SK-N-SH (cell line): Measurements from ENCODE around the gene OCLN. TPM values are rescaled to one million over a fixed set of nuclear protein-coding genes. Genes with fewer than 3 reads are reported as not detected.
"Not testable (repeated sequence)": the region's sequence is repeated elsewhere in the genome, so short reads cannot be mapped to it uniquely, and the experiment has no call there.

Experiments used
- CTCF ChIA-PET: fragments of 300-600, 350-600 bp; formaldehyde crosslinking; extraction: SDS; loops from one replicate; lab custom pipeline; 2021; lab: Yijun Ruan, JAX
- POLR2A ChIA-PET: fragments of 350-600 bp; sonication (Branson Sonifier 250); formaldehyde crosslinking; extraction: SDS; loops from one replicate; lab custom pipeline; 2020; ENCODE audit warnings: antibody characterized with exemption, inconsistent platforms; lab: Yijun Ruan, JAX
- DNase-seq: peaks from one replicate; pipeline ENCODE4 v3.0.0; 2012
- H2AFZ ChIP-seq: fragments of 200-600 bp; sonication (generic); 2 replicates; pipeline ENCODE4 v1.8.1; 2016; ENCODE audit warnings: antibody characterized with exemption, mild to moderate bottlenecking, low read depth
- H3F3A ChIP-seq: fragments of 200-600 bp; sonication (generic); replicated peaks from 2 replicates; pipeline ENCODE3; 2016; ENCODE audit warnings: antibody characterized with exemption, mild to moderate bottlenecking; ENCODE audit not compliant: insufficient read depth
- H3K27ac ChIP-seq, 2 experiments: fragments of 200-500 bp in 1 of 2; fragments of 200-600 bp in 1 of 2; sonication (Bioruptor generic) in 1 of 2; sonication (generic), shearing (Covaris generic) in 1 of 2; 2 replicates each; pipeline versions ENCODE4 v1.5.1 to v1.6.1; 2014 to 2016; ENCODE audit warnings: low read depth in 2 of 2, inconsistent platforms in 1 of 2, low read length in 1 of 2, mild to moderate bottlenecking in 1 of 2, mixed read lengths in 1 of 2
- H3K27me3 ChIP-seq: fragments of 200-600 bp; sonication (generic), shearing (Covaris generic); 2 replicates; pipeline ENCODE4 v1.6.1; 2016; ENCODE audit warnings: mixed run types; ENCODE audit not compliant: insufficient read depth
- H3K36me3 ChIP-seq, 2 experiments: fragments of 200-500 bp in 1 of 2; fragments of 200-600 bp in 1 of 2; sonication (Bioruptor generic) in 1 of 2; sonication (generic) in 1 of 2; replicated peaks in 1 of 2; 2 replicates each; pipeline versions ENCODE3 to v1.5.1; 2014 to 2016; ENCODE audit warnings: low read length in 1 of 2, mild to moderate bottlenecking in 1 of 2; ENCODE audit not compliant: insufficient read depth in 2 of 2, control insufficient read depth in 1 of 2
- H3K4me1 ChIP-seq, 2 experiments: fragments of 200-500 bp in 1 of 2; fragments of 200-600 bp in 1 of 2; sonication (Bioruptor generic) in 1 of 2; sonication (generic), shearing (Covaris generic) in 1 of 2; 2 replicates each; pipeline versions ENCODE4 v1.5.1 to v1.6.1; 2014 to 2016; ENCODE audit warnings: low read depth in 1 of 2, low read length in 1 of 2, mixed run types in 1 of 2; ENCODE audit not compliant: insufficient read depth in 2 of 2, control insufficient read depth in 1 of 2
- H3K4me2 ChIP-seq: fragments of 200-600 bp; sonication (generic), shearing (Covaris generic); 2 replicates; pipeline ENCODE4 v1.6.1; 2017; ENCODE audit warnings: mixed run types
- H3K4me3 ChIP-seq, 2 experiments: fragments of 200-500 bp in 1 of 2; fragments of 200-600 bp in 1 of 2; sonication (Bioruptor generic) in 1 of 2; sonication (generic), shearing (Covaris generic) in 1 of 2; 2 replicates each; pipeline versions ENCODE4 v1.5.1 to v1.8.1; 2014 to 2016; ENCODE audit warnings: low read depth in 2 of 2, inconsistent platforms in 1 of 2, low read length in 1 of 2, mild to moderate bottlenecking in 1 of 2, mixed read lengths in 1 of 2, moderate library complexity in 1 of 2
- H3K79me2 ChIP-seq: fragments of 200-600 bp; sonication (generic); 2 replicates; pipeline ENCODE4 v1.8.1; 2017; ENCODE audit warnings: mild to moderate bottlenecking; ENCODE audit not compliant: insufficient read depth
- H3K9ac ChIP-seq: fragments of 200-600 bp; sonication (generic); 2 replicates; pipeline ENCODE4 v1.6.1; 2017; ENCODE audit warnings: mixed run types
- H3K9me2 ChIP-seq: fragments of 200-600 bp; sonication (generic); 2 replicates; pipeline ENCODE4 v1.6.1; 2017; ENCODE audit warnings: mixed run types
- H3K9me3 ChIP-seq: fragments of 200-600 bp; sonication (generic); 2 replicates; pipeline ENCODE4 v1.6.1; 2017; ENCODE audit warnings: mixed run types, mild to moderate bottlenecking, moderate library complexity
- H4K20me1 ChIP-seq: fragments of 200-600 bp; sonication (generic); 2 replicates; pipeline ENCODE4 v1.6.1; 2017; ENCODE audit warnings: mild to moderate bottlenecking, mixed run types; ENCODE audit not compliant: insufficient read depth
- EP300 ChIP-seq, 2 experiments: IDR thresholded peaks; 2 replicates each; pipeline versions ENCODE4 v1.4.0 to v1.6.1; 2012; ENCODE audit warnings: borderline replicate concordance in 1 of 2, low read depth in 1 of 2, low read length in 1 of 2
- EZH2phosphoT487 ChIP-seq: fragments of 200-600 bp; sonication (generic); IDR thresholded peaks from 2 replicates; pipeline ENCODE4 v1.6.1; 2017; ENCODE audit warnings: low read depth, mixed run types, mild to moderate bottlenecking, antibody characterized with exemption, moderate library complexity, borderline replicate concordance
- GATA2 ChIP-seq: sonication (generic); formaldehyde crosslinking; IDR thresholded peaks from 2 replicates; pipeline ENCODE4 v1.5.0; 2020; ENCODE audit warnings: mild to moderate bottlenecking, missing genetic modification reagents
- MEF2A ChIP-seq: IDR thresholded peaks from 2 replicates; pipeline ENCODE4 v1.4.0; 2012; ENCODE audit warnings: low read depth, borderline replicate concordance
- MXI1 ChIP-seq: IDR thresholded peaks from 2 replicates; pipeline ENCODE4 v1.6.1; 2012; ENCODE audit warnings: mild to moderate bottlenecking, low read depth, low read length, improper control_type of control experiment
- NFIC ChIP-seq: IDR thresholded peaks from 2 replicates; pipeline ENCODE4 v1.4.0; 2012; ENCODE audit warnings: borderline replicate concordance
- NRF1 ChIP-seq: IDR thresholded peaks from 2 replicates; pipeline ENCODE4 v1.6.1; 2012; ENCODE audit warnings: low read depth, mild to moderate bottlenecking, low read length
- RCOR1 ChIP-seq: fragments of 150-350 bp; IDR thresholded peaks from 2 replicates; pipeline ENCODE4 v1.6.1; 2017; ENCODE audit warnings: antibody characterized with exemption, low read length
- USF1 ChIP-seq: IDR thresholded peaks from 2 replicates; pipeline ENCODE4 v1.4.0; 2012; ENCODE audit warnings: low read depth, borderline replicate concordance
- WGBS: methylation state at CpG from one replicate; pipeline ENCODE4 v1.1.6; 2017; ENCODE audit warnings: low lambda C conversion rate; 5-methylcytosine and 5-hydroxymethylcytosine counted together
- polyA plus RNA-seq, 3 experiments: library from polyadenylated mRNA; depleted of rRNA; stranded (reverse); fragments of >200 nt; gene quantifications; 2 replicates each; pipeline ENCODE4 v1.2.3, GENCODE V29; 2012
- TF ChIP-seq, protein P1 (sequence below): IDR thresholded peaks from 2 replicates; pipeline ENCODE4 v1.4.0; 2012; ENCODE audit warnings: low read depth, borderline replicate concordance

Gene OCLN
- polyA plus RNA-seq, 1 of the 3 experiments (the other 2 are of a cell fraction) = 6.5 TPM

- Histone ChIP-seq H3K9ac (no peak overlapping the region), H3K27me3 (no peaks in the 10 kb centered on the region), H3F3A (no peaks in the 10 kb centered on the region), H3K36me3 (no peaks in the 10 kb centered on the region), H3K79me2 (no peaks in the 10 kb centered on the region), H3K9me3 (no peaks in the 10 kb centered on the region), H4K20me1 (no peaks in the 10 kb centered on the region), H2AFZ (no peak overlapping the region), H3K4me1 (no peaks in the 10 kb centered on the region), H3K4me3 (no peak overlapping the region), H3K9me2 (no peaks in the 10 kb centered on the region), H3K27ac (no peak overlapping the region), H3K4me2 (no peak overlapping the region)
- ChIA-PET POLR2A (no interaction called here), CTCF (no interaction called here)
- TF ChIP-seq USF1 (no peak), EZH2phosphoT487 (no peak), MXI1 (no peak), NFIC (no peak), GATA2 (CRISPR knock-in tag) (no peak), EP300 (IDR thresholded peaks at IDR 0.05; ENCODE audit: borderline replicate concordance in 1 of 2, low read depth in 1 of 2, low read length in 1 of 2) (no peak), NRF1 (no peak), MEF2A (no peak), RCOR1 (no peak)
- TF ChIP-seq, protein P1, sequence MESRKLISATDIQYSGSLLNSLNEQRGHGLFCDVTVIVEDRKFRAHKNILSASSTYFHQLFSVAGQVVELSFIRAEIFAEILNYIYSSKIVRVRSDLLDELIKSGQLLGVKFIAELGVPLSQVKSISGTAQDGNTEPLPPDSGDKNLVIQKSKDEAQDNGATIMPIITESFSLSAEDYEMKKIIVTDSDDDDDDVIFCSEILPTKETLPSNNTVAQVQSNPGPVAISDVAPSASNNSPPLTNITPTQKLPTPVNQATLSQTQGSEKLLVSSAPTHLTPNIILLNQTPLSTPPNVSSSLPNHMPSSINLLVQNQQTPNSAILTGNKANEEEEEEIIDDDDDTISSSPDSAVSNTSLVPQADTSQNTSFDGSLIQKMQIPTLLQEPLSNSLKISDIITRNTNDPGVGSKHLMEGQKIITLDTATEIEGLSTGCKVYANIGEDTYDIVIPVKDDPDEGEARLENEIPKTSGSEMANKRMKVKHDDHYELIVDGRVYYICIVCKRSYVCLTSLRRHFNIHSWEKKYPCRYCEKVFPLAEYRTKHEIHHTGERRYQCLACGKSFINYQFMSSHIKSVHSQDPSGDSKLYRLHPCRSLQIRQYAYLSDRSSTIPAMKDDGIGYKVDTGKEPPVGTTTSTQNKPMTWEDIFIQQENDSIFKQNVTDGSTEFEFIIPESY = no peak
- no peak for DNase-seq
- WGBS = 75% methylated on average over 3 of the region's 3 CpGs
Measured at GRCh38 chr5:69531406-69531801, 38.8 kb downstream of the OCLN start.

GRCh38 chr5:69537911-69538310, 45.3 kb downstream of the OCLN start:
- 79% methylated on average over 3 of the region's 3 CpGs for WGBS
- H3K36me3 ChIP-seq, H2AFZ ChIP-seq, H3K27ac ChIP-seq, CTCF ChIA-PET, H3K4me2 ChIP-seq, H3K79me2 ChIP-seq, H3K4me1 ChIP-seq, H3F3A ChIP-seq, H3K9me3 ChIP-seq, H4K20me1 ChIP-seq, H3K9ac ChIP-seq, DNase-seq, POLR2A ChIA-PET, H3K27me3 ChIP-seq, H3K4me3 ChIP-seq, H3K9me2 ChIP-seq: not testable (repeated sequence)

- H3K9ac ChIP-seq, H4K20me1 ChIP-seq, H3K4me3 ChIP-seq, POLR2A ChIA-PET, DNase-seq, H3K36me3 ChIP-seq, H3K27ac ChIP-seq, H3K79me2 ChIP-seq, H3K4me1 ChIP-seq, H3F3A ChIP-seq, H2AFZ ChIP-seq, H3K4me2 ChIP-seq, CTCF ChIA-PET, H3K9me2 ChIP-seq, H3K9me3 ChIP-seq, H3K27me3 ChIP-seq: not testable (repeated sequence)
- WGBS = 95% methylated on average over 2 of the region's 2 CpGs
Measured at GRCh38 chr5:69538735-69539134, 46.1 kb downstream of the OCLN start.

DNA sequence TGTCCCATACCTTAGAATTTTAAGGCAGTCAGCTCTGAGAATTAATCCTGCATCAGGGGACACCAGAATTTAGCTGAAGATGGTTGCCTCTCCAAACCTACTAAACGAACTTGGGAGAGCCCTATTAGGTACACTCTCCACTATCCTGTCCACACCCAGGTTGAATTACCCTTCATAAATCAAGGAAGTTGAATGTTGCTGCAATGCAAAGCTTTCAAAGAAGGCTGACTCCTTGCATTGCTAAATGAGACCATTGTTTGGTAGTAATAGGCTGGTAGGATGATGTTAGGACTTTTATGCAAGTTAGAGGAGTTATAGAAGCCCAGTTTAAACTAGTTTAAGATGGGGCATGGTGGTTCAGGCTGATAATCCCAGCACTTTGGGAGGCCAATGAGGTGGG, 48.8 kb downstream of the OCLN start:
- H3K9me3 ChIP-seq, H3K9ac ChIP-seq, H3K27me3 ChIP-seq, CTCF ChIA-PET, H4K20me1 ChIP-seq, H3K4me1 ChIP-seq, H3K9me2 ChIP-seq, H3K27ac ChIP-seq, POLR2A ChIA-PET, H3K79me2 ChIP-seq, H3K4me2 ChIP-seq, DNase-seq, H3F3A ChIP-seq, H3K4me3 ChIP-seq, H3K36me3 ChIP-seq, H2AFZ ChIP-seq: not testable (repeated sequence)
- WGBS = no CpG with 5 or more reads among the region's 1 CpG
